ENCODE results near the gene DCAF15.
A peak's percentile ranks its signal among the peaks of the same experiment; 100 is the strongest.

Gene DCAF15

DNA sequence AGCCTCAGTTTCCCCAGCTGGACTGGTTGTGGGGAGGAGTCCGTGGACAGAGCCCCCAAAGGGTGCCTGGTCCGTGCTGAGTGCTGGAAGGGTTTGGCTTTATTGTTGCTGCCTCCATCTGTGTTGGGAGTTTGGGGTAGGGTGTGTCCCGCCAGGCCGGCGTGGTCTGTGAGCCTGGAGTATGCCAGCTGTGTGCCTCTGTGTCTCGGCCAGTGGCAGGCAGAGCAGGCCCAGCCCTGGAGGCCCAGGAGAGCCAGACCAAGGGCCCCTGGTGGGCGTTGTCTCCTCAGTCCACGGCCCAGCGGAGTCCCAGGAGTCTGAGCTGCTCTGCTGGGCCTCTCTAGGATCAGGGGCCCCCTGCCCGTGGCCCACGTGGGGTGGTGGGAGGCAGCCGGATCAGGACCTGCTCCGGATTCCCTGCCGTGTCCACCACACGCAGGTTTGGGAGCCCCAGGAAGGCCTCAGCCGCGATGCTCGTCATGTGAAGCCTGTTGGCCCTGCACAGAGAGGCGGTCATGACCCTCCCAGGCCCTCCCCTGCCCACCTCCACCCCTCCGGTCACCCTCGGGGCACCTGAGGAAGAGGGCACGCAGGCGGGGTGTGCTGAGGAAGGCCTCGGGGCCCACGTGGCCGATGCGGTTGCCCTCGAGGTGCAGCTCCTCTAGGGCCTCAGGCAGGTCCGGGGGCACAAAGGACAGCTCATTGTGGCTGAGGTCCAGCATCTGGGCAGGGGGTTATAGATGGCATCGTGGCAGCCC lies 20.7 kb upstream of the DCAF15 start:
- DNase-seq, result no peak

DNA sequence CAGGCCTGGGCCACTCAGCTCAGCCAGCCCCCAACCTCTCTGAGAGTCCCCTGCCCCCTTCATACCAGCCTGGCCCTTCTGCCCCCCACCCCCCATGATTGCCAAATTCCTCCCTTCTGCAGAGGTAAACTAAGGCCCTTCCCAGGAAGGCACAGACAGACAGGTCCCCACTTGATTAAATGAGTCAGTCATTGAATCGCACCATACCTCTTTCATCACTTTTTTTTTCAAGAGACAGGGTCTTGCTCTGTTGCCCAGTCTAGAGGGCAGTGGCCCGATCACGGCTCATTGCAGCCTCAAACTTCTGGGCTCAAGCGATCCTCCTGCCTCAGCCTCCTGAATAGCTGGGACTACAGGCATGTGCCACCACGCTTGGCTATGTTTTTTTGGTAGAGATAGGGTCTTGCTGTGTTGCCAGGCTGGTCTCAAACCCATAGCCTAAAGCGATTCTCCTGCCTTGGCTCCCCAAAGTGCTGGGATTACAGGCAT lies 20.1 kb upstream of the DCAF15 start:
- DNase-seq, result no peak

DNA sequence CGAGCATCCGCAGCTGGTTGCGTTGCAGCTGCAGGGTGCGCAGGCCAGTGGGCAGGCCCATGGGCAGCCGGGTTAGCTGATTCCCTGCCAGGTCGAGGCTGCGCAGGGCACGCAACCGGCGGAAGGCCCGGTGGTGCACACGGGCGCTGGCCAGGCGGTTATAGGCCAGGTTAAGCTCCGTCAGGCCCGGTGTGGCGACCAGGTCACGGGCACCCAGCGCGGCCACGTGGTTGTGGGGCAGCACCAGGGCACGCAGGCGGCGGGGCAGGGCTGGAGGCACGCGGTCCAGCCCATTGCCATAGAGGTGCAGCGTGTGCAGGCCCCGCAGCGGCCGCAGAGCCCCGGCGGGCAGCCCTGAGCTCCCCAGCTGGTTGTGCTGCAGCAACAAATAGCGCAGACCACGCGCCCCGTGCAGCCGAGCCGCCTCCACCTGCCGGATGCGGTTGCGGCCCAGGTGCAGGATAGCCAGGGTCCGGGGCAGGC lies 19.4 kb upstream of the DCAF15 start:
- no peak for DNase-seq

DNA sequence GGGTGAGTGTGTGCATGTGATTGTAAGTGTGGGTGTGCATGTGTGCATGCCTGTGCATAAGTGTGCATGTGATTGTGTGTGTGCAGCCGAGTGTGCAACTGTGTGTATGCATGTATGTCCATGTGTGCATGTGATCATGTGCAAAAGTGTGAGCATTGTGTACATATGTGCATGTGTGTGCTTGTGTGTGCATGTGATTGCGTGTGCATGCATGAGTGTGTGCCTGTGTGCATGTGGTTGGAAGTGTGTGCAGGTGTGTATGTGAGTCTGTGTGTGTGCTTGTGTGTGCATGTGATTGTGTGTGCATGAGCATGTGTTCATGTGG lies 17.6 kb upstream of the DCAF15 start:
- DNase-seq, result no peak

DNA sequence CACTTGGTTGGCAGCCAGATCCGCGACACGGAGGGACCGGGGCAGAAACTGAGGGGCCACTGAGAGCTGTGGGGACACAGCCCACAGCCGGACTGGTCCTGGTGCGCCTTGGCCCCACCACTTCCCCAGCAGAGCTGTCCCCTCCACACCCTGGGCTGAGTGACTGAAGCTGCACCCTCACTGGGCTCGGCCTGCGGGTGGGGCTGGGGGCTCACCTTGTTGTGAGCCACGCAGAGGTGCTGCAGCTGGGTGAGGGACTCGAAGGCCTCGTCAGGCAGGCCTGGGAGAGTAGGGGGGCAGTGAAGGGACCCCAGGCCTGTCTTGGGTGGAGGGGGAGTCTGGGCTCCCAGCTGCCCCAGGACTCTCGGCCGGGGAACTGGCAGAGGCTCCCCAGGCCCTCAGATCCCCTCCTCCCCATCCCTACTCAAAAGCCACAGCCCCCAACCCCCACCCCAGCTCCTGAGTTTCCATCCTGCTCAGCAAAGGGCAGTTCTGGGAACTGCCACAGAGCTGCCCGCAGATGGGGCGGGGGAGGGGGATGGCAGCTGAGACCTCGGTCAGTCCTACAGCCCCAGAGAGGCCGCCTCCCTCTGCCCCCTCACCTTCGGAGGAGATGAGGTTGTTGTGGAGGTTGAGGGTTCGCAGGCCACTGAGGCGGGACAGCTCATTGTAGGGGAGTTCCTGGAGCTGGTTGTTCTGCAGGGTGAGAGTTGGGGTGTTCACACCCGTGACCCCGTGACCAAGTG lies 16.4 kb upstream of the DCAF15 start:
- DNase-seq, result no peak

DNA sequence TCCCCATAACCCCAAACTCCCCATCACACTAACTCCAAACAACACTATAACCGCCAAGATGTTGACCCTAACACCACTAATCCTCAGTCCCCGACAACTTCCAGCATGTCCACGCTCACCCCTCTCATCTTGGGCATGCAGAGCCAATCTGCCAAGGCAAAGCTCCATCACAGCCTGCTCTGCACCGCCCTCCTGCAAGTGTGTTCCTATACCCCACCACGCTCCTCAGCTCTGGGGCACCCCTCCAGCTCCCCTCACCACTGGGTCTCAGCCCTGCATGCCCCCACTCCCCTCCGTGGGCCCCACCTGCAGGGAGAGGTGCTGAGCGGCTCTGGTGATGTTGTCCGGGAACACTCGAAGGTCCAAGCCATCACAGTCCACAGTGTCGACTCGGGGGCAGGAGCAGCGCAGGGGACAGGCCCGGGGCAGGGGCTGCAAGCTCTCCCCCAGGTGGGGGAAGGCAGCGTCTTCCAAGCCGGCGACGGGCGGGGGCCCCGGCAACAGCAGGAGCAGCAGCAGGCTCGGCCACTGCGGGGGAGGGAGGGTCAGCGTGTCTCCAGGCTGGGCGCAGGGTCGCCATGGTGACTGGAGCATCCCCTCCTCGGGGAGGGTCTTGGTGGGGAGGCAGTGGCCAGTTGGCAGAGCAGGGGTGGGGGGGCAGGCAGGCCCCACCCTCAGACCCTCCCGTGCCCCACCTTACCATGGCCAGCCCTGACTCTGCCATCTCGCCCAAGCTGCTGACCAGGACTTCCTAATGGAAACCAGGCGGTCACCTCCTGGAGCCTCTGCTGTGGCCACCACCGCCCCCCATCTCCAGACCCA lies 14.6 kb upstream of the DCAF15 start:
- no peak for DNase-seq

DNA sequence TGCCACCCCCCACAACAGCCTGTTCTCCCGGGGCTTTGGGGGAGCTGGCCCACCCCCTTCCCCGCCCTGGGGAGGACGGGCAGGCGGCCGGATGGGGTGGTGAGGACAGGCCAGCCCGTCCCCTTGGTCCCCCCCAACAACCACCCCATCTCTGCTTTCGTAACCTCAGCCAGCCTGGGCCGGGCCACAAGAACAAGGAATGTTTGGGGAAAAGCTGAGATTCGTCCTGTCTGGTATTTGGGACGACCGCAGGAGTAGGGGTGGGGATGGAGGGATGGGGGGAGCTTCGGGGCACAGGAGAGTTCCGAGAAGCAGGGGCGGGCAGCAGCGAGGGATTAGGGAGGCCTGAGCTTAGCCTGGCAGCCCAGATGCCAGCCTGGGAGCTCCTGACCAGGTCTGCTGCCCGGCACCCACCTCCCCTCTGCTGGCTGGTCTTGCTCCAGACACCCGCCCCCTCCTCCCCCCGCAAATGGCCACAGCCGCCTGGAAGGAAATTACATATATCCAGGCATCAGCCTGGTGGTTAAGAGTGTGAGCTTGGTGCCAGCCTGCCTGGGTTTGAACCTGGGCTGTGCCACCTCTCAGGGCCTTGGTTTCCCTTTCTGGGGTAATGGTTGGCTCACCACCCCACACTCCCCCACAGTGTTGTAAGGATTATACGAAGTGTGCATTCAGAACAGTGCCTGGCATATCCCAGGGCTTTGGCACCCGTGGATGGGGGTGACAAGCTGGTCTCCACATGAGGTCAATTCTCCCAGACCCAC lies 13.8 kb upstream of the DCAF15 start, which contains the start of gene PODNL1:
Gene PODNL1, minus strand, starts transcription at position 117 of the 764 bp plus-strand sequence. CDS start 236 bp downstream, outside the sequence.
- DNase-seq, result no peak

DNA sequence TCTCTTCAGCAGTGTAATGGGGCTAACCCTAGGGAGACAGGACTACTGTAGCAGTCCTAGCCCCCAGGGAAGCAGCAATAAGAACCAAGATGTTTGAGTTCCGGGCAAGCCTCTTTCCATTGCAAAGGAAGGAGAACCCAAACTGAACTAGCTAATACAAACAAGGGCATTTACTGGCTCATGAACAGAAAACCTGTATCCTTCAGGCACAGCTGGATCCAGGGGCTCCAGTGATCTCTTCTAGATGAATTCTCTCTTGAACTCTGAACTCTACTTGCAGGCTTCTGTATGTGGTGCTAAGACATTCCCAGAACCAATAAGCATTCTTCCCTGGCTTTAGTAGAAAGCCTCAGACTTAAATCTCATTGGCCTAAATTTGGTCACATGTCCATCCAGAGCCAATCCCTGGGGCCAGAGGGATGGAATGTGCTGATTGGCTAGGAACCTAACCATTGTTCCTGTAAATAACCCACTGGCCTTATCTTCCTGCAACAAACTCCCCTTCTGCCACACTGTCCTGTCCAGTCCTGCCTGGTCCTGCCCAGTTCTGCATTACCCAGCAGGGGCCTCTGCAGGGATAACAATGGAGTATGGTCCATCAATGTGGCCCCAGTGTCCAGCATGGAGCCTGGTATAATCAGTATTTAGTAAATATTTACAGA lies 10.2 kb upstream of the DCAF15 start:
- no peak for DNase-seq

DNA sequence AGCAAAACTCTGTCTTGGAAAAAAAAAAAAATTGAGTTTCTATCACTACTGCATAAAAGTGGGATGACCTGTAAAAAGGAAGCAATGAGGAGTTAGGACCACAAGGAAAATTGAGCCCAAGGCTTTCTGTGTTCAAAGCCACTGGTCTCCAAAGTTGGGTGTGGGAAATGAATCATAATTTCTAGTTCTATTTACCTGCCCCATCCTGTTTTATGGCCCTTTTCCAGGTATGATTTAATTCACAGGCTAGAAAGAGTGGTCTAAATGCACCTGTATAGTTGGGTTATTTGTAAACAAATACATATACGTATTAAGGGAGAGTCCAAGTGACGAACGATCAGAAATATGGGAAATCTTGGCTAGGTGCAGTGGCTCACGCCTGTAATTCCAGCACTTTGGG lies 5.9 kb upstream of the DCAF15 start:
- no peak for DNase-seq

DNA sequence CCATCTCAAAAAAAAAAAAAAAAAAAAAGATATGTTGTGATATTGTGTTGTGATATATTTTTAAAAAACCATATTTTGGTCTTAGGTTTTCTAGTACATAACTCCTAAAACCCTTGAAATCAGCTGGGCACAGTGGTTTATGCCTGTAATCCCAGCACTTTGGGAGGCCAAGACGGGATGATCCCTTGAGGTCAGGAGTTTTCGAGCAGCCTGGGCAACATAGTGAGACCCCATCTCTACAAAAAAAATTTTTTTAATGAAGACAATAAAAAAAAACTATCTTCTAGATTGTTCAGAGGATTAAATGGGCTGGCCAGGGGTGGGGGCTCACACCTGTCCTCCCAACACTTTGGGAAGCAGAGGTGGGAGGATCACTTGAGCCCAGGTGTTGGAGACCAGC lies 1.3 kb upstream of the DCAF15 start:
- DNase-seq, result no peak

DNA sequence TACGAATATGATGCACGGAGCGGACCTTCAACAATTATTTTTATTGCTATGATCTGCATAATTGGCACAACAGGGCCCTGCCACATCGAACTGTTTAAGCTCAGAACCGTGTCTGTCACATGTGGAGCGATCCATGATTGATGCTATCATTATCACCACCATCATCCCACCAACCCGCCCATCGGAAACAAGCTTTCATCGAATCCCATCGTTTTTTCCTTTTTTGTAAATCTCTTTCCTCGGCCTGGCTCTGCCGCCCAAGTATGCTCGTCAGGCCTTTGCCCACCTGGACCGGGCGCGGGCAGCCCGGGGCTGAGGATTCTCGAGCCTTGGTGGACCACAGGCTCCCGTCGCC lies 533 bp upstream of the DCAF15 start:
- peak; percentile 49 for DNase-seq

DNA sequence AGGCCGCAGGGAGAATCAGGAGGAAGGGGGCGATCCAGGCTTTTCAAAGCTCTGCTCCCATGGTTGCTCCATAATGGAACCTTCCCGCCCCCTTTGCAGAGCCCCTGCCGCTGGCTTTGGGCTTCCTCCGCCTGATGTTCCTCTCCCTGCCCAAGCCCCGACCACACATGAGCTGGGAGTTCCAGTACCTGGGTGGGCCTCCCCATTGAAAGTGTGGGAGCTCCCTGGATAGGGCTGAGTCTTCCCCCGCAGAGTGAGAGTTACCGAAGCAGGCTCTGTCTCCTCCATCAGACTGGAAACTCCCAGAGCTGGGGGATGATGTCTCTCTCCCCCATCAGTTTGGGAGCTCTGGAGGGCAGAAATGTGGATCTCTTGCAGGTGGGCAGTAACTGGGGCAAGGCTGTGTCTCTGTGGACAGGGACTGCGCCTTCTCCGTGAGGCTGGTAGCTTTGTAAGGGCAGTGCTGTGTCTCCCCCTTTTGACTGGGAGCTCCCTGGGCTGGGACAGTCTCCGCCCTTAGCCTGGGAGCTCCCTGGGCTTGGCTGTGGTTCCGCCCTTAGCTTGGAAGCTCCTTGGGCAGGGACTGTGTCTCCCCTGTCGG lies 722 bp downstream of the DCAF15 start:
- peak; percentile 29 for DNase-seq

DNA sequence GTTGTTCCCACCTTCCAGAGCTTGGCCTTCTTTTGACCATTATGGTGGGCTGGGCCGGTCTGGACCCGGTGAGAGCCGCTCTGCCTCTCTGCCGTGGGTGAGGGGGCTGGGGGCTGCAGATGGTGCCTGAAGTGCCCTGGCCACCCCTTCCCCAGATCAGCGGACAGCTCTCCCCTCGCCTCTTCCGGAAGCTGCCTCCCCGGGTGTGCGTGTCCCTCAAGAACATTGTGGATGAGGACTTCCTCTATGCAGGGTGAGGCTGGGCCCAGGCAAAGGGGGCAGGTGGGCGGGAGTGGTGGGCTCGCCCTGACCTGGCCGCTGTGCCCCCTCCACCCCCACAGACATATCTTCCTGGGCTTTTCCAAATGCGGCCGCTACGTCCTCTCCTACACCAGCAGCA lies 1.9 kb downstream of the DCAF15 start:
- no peak for DNase-seq

DNA sequence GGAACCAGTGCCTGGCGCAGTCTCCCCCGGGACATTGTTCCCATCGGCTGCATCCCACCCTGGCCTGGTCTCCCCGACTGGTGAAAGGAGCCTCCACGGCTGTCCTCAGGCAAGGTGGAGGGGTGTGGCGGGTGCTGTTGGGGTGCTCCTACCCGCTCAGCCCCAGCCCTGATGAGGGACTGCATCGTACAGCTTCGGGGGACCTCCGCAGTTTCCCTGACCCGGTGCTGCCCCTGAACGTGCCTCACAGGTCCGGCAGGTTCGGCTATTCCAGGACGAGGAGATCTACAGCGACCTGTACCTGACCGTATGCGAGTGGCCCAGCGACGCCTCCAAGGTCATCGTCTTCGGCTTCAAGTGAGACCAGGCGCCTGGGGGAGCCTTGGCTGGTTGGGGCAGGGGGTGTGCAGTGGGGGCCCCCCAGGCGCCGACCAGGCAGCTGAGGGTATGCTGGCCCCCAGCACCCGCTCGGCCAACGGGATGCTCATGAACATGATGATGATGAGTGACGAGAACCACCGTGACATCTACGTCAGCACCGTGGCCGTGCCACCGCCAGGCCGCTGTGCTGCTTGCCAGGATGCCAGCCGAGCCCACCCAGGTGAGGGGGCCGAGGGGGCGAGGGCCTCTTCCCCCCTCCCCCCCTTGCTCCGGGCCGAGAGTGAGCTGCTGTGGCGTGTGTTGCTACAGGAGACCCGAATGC lies 3.5 kb downstream of the DCAF15 start:
- no peak for DNase-seq

DNA sequence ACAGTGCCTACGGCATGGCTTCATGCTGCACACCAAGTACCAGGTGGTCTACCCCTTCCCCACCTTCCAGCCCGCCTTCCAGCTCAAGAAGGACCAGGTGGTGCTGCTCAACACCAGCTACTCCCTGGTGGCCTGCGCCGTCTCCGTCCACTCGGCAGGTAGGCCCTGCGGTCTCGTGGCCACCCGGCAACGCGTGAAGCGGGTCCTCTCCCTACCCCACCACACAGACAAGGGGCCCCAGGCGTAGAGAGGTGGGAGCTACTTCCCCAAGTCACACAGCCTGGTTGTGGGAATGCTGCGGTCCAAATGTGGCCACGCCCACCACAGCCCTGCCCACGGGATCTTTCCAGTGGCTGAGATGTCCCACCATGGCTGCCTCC lies 4.0 kb downstream of the DCAF15 start:
- no peak for DNase-seq

DNA sequence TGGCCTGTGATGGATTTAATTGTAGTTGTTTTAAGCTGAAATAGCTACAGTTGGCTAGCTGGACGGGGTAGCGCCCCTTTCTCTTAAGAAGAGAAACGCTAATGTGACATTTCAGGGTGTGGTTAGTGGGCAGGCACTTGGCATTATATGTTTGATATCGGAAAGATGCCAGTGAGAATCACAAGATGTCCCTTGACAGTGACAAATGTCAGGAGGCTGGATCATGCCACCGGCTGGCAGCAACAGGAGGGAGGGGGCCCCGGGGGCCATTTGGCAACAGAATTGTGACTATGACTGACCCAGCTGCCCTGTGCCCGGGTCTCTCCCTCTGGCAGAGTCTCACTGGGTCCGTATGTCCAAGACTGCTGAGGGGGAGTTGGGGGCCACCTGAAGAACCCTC lies 4.7 kb downstream of the DCAF15 start:
- no peak for DNase-seq

DNA sequence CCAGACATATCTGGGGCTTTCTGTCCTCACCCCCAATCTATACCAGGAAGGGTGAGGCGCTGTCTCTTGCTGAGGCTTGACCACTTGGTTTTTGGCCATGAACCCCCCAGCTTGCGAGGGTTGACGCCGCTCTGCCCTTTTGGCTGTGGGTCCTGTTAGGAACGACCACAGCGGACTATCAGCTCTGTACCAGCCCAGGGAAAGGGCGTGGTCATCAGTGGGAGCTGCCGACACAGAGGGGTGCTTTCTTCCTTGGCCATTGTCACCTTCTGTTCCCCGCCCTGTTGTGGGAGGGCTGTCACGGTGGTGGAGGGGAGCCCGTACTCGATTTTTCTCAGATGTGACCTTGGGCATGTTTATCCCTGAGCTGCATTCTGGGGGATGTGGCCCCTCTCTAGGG lies 5.7 kb downstream of the DCAF15 start:
- DNase-seq, result no peak

DNA sequence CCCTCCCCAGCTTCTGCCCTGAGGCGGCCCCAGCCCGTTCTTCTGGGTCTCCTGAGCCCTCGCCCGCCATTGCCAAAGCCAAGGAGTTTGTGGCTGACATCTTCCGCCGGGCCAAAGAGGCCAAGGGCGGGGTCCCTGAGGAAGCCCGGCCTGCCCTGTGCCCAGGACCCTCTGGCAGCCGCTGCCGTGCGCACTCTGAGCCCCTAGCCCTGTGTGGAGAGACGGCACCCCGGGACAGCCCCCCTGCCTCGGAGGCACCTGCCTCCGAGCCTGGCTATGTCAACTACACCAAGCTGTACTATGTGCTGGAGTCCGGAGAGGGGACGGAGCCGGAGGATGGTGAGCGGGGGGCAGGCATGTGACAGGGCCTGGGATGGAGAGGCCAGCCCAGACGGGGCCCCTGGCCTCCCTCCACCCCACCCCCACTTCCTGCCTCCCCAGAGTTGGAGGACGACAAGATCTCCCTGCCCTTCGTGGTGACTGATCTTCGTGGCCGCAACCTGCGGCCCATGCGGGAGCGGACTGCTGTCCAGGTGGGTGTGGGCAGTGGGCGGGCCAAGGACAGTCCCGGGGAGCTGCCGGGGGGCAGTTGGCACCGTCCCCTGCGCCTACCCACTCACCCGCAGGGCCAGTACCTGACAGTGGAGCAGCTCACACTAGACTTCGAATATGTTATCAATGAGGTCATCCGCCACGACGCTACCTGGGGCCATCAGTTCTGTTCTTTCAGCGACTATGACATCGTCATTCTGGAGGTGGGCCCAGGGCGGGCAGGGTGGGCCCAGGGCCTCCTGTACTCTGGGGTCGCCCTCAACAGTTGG lies 7.0 kb downstream of the DCAF15 start:
- DNase-seq, result no peak

DNA sequence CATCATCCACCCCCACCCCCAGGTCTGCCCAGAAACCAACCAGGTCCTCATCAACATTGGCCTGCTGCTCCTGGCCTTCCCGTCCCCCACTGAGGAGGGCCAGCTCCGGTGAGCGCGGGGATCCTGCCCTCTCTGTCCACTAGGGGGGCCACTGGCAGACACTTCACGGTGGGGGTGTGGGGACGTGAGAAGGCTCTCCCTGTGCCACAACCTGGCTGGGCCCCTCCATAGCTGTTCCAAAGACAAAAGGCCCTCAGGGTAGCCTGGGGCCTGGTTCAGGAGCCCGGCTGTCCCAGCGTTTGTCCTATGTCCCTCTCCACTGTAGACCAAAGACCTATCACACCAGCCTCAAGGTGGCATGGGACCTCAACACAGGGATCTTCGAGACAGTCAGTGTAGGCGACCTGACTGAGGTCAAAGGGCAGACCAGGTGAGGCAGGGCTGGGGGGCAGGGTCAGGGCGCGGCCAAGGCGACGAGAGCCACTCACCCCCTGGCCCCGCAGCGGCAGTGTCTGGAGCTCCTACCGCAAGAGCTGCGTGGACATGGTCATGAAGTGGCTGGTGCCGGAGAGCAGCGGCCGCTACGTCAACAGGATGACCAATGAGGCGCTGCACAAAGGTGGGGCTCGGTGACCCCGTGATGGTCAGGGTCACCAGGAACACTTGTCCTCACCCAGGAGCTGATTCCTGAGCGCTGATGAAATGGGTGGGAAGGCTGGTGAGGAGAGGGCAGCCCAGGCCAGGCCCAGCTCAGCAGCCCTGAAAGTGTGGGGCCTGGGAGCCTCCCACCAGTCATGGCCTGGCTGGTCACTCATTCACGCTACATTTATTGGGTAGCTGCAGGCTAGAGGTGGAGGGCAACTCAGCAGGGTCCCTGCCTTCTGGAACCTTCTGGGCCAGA lies 7.9 kb downstream of the DCAF15 start:
- DNase-seq, result no peak

All from NCI-H1694 treated with DMSO at 0.1 percent for 48 hours (cell line).